ENCODE data around the gene NUAK1. TPM values are rescaled to one million over a fixed set of nuclear protein-coding genes. Genes with fewer than 3 reads are reported as not detected.

The NUAK1 gene
- total RNA-seq, 1 experiment from 2014 or later, result not detected

DNA sequence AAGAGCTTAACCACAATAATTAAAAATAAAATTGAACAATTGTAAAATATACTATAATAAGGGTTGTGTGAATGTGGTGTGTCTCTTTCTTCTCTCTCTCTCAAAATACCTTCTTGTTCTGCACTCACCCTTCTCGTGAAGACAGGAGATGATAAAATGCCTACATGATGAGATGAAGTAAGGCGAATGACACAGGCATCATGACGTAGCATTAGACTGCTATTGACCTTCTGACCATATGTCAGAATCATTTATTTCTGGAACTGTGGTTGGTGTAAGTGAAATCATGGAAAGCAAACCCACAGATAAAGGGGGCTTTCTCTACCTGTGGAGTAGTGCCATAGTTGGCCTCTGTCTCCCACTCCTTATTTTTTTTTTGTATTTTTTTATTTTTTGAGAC is 37.8 kb upstream of the NUAK1 start:
- Histone ChIP-seq H3K9me3 (ENCODE audit: low read length) (no peaks in the 10 kb centered on the region), H3K4me1 (ENCODE audit: low read length) (peaks cover 9% of the 10 kb centered on the region), H3K36me3 (ENCODE audit: insufficient read depth, low read length) (no peaks in the 10 kb centered on the region), H3K4me3 (ENCODE audit: low read length) (no peak overlapping the region), H2AFZ (ENCODE audit: low read length) (no peak overlapping the region), H3K9ac (ENCODE audit: low read length) (no peak overlapping the region), H3K9me2 (replicated peaks; ENCODE audit: insufficient read depth, low read length) (no peaks in the 10 kb centered on the region), H3K4me2 (ENCODE audit: low read depth, low read length, poor library complexity, severe bottlenecking) (no peak overlapping the region), H3K79me2 (ENCODE audit: low read length) (no peaks in the 10 kb centered on the region), H3K27ac (ENCODE audit: low read length) (no peak overlapping the region), H4K20me1 (ENCODE audit: insufficient read depth, low read depth, low read length) (no peaks in the 10 kb centered on the region), H3K27me3 (ENCODE audit: low read length) (no peaks in the 10 kb centered on the region)
- DNase-seq, result no peak

DNA sequence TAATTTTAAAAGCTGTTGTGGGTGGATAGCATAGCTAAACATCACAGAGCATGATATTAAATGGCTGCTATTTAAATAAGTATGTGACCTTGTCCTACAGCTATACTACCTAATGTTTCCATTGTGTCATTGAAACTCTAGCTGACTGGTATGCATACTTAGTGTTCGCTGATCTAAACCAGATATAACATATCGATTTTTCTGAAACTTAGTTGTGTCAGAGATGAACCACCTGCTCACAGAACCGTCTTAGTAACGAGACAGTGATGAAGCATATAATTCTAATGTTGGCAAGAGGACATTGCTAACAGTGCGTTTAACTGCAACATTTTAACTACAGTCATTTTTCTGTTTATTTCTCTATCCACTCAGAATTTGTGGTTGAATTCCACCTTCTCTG is 36.1 kb upstream of the NUAK1 start:
- DNase-seq, result no peak
- H3K27ac ChIP-seq (ENCODE audit: low read length), result no peak overlapping the region
- H3K4me2 ChIP-seq (ENCODE audit: low read depth, low read length, poor library complexity, severe bottlenecking), result no peak overlapping the region
- H3K79me2 ChIP-seq (ENCODE audit: low read length), result no peaks in the 10 kb centered on the region
- H3K36me3 ChIP-seq (ENCODE audit: insufficient read depth, low read length), result no peaks in the 10 kb centered on the region
- no peaks in the 10 kb centered on the region for H3K27me3 ChIP-seq (ENCODE audit: low read length)
- H3K9me2 ChIP-seq (replicated peaks; ENCODE audit: insufficient read depth, low read length), result no peaks in the 10 kb centered on the region
- H2AFZ ChIP-seq (ENCODE audit: low read length), result no peak overlapping the region
- no peaks in the 10 kb centered on the region for H4K20me1 ChIP-seq (ENCODE audit: insufficient read depth, low read depth, low read length)
- H3K9ac ChIP-seq (ENCODE audit: low read length), result no peak overlapping the region
- no peaks in the 10 kb centered on the region for H3K9me3 ChIP-seq (ENCODE audit: low read length)
- H3K4me1 ChIP-seq (ENCODE audit: low read length), result peaks cover 22% of the 10 kb centered on the region
- H3K4me3 ChIP-seq (ENCODE audit: low read length), result no peak overlapping the region

GRCh38 chr12:106173442-106173841 is 34.7 kb upstream of the NUAK1 start:
- DNase-seq, result no peak

GRCh38 chr12:106171117-106171750 is 32.5 kb upstream of the NUAK1 start:
- Histone ChIP-seq H3K4me2 (ENCODE audit: low read depth, low read length, poor library complexity, severe bottlenecking) (no peak overlapping the region), H4K20me1 (ENCODE audit: insufficient read depth, low read depth, low read length) (no peaks in the 10 kb centered on the region), H3K79me2 (ENCODE audit: low read length) (no peaks in the 10 kb centered on the region), H3K9me3 (ENCODE audit: low read length) (no peaks in the 10 kb centered on the region), H3K27me3 (ENCODE audit: low read length) (no peaks in the 10 kb centered on the region), H3K27ac (ENCODE audit: low read length) (no peak overlapping the region), H3K9ac (ENCODE audit: low read length) (no peak overlapping the region), H3K4me1 (ENCODE audit: low read length) (peaks cover 23% of the 10 kb centered on the region), H3K4me3 (ENCODE audit: low read length) (no peak overlapping the region), H3K9me2 (replicated peaks; ENCODE audit: insufficient read depth, low read length) (no peaks in the 10 kb centered on the region), H3K36me3 (ENCODE audit: insufficient read depth, low read length) (no peaks in the 10 kb centered on the region), H2AFZ (ENCODE audit: low read length) (no peak overlapping the region)
- peak; percentile 51 for DNase-seq

More at GRCh38 chr12:106173442-106173841, 34.7 kb upstream of the NUAK1 start:
- Histone ChIP-seq H4K20me1 (ENCODE audit: insufficient read depth, low read depth, low read length) (no peaks in the 10 kb centered on the region), H3K4me3 (ENCODE audit: low read length) (no peak overlapping the region), H3K4me2 (ENCODE audit: low read depth, low read length, poor library complexity, severe bottlenecking) (no peak overlapping the region), H2AFZ (ENCODE audit: low read length) (no peak overlapping the region), H3K27ac (ENCODE audit: low read length) (no peak overlapping the region), H3K36me3 (ENCODE audit: insufficient read depth, low read length) (no peaks in the 10 kb centered on the region), H3K79me2 (ENCODE audit: low read length) (no peaks in the 10 kb centered on the region), H3K9me3 (ENCODE audit: low read length) (no peaks in the 10 kb centered on the region), H3K9ac (ENCODE audit: low read length) (no peak overlapping the region), H3K9me2 (replicated peaks; ENCODE audit: insufficient read depth, low read length) (no peaks in the 10 kb centered on the region), H3K27me3 (ENCODE audit: low read length) (no peaks in the 10 kb centered on the region), H3K4me1 (ENCODE audit: low read length) (peaks cover 23% of the 10 kb centered on the region)

DNA sequence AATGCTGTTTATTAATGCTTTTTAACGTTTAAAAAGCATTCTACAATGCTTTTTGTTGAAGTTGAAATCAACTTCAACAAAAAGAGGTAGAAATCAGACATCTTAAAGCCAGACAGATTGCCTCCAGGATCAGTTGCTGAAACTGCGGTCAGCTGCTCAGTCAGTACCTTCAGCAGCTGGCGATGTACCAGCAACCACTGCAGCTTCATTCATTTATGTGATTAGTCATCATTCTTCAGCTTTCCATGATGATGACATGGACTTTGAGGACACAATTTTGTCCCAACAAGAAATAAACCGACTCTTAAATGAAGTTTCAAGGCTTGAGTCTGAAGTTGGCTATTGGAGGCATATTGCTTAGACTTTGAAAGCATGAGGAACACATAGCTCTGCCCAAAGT is 31.5 kb upstream of the NUAK1 start:
- no peak for DNase-seq
- H3K27ac ChIP-seq (ENCODE audit: low read length), result no peak overlapping the region
- no peaks in the 10 kb centered on the region for H3K79me2 ChIP-seq (ENCODE audit: low read length)

GRCh38 chr12:106163712-106164111 is 25.0 kb upstream of the NUAK1 start:
- Histone ChIP-seq H4K20me1 (ENCODE audit: insufficient read depth, low read depth, low read length) (no peaks in the 10 kb centered on the region), H3K9me2 (replicated peaks; ENCODE audit: insufficient read depth, low read length) (no peaks in the 10 kb centered on the region; the same call in 1 of the 2 replicates), H3K79me2 (ENCODE audit: low read length) (no peaks in the 10 kb centered on the region), H3K4me1 (ENCODE audit: low read length) (no peaks in the 10 kb centered on the region), H3K27ac (ENCODE audit: low read length) (no peak overlapping the region), H3K9ac (ENCODE audit: low read length) (no peak overlapping the region), H3K4me2 (ENCODE audit: low read depth, low read length, poor library complexity, severe bottlenecking) (no peak overlapping the region), H3K27me3 (ENCODE audit: low read length) (no peaks in the 10 kb centered on the region; the same call in 1 of the 2 replicates), H3K4me3 (ENCODE audit: low read length) (no peak overlapping the region), H2AFZ (ENCODE audit: low read length) (no peak overlapping the region), H3K9me3 (ENCODE audit: low read length) (no peaks in the 10 kb centered on the region), H3K36me3 (ENCODE audit: insufficient read depth, low read length) (no peaks in the 10 kb centered on the region)
- DNase-seq, result no peak

More for the DNA sequence above, 31.5 kb upstream of the NUAK1 start:
- H2AFZ ChIP-seq (ENCODE audit: low read length), result no peak overlapping the region
- no peak overlapping the region for H3K4me3 ChIP-seq (ENCODE audit: low read length)
- peaks cover 23% of the 10 kb centered on the region for H3K4me1 ChIP-seq (ENCODE audit: low read length)
- H3K9ac ChIP-seq (ENCODE audit: low read length), result no peak overlapping the region
- no peaks in the 10 kb centered on the region for H3K9me2 ChIP-seq (replicated peaks; ENCODE audit: insufficient read depth, low read length)
- H3K27me3 ChIP-seq (ENCODE audit: low read length), result no peaks in the 10 kb centered on the region
- peak overlapping the region; percentile 37 for H3K4me2 ChIP-seq (ENCODE audit: low read depth, low read length, poor library complexity, severe bottlenecking)
- H3K36me3 ChIP-seq (ENCODE audit: insufficient read depth, low read length), result no peaks in the 10 kb centered on the region
- H3K9me3 ChIP-seq (ENCODE audit: low read length), result no peaks in the 10 kb centered on the region
- no peaks in the 10 kb centered on the region for H4K20me1 ChIP-seq (ENCODE audit: insufficient read depth, low read depth, low read length)

- H3K79me2 ChIP-seq (ENCODE audit: low read length), result no peaks in the 10 kb centered on the region
- no peaks in the 10 kb centered on the region; the same call in 1 of the 2 replicates for H3K27me3 ChIP-seq (ENCODE audit: low read length)
- H3K4me1 ChIP-seq (ENCODE audit: low read length), result no peaks in the 10 kb centered on the region
- H3K36me3 ChIP-seq (ENCODE audit: insufficient read depth, low read length), result no peaks in the 10 kb centered on the region
- H3K9me3 ChIP-seq (ENCODE audit: low read length), result no peaks in the 10 kb centered on the region
- H3K4me3 ChIP-seq (ENCODE audit: low read length), result no peak overlapping the region
- no peak overlapping the region for H3K4me2 ChIP-seq (ENCODE audit: low read depth, low read length, poor library complexity, severe bottlenecking)
- H3K9me2 ChIP-seq (replicated peaks; ENCODE audit: insufficient read depth, low read length), result no peaks in the 10 kb centered on the region; the same call in 1 of the 2 replicates
- H4K20me1 ChIP-seq (ENCODE audit: insufficient read depth, low read depth, low read length), result no peaks in the 10 kb centered on the region
- no peak for DNase-seq
- no peak overlapping the region for H2AFZ ChIP-seq (ENCODE audit: low read length)
- H3K27ac ChIP-seq (ENCODE audit: low read length), result no peak overlapping the region
- no peak overlapping the region for H3K9ac ChIP-seq (ENCODE audit: low read length)
Observed at GRCh38 chr12:106161491-106161890, 22.7 kb upstream of the NUAK1 start.

DNA sequence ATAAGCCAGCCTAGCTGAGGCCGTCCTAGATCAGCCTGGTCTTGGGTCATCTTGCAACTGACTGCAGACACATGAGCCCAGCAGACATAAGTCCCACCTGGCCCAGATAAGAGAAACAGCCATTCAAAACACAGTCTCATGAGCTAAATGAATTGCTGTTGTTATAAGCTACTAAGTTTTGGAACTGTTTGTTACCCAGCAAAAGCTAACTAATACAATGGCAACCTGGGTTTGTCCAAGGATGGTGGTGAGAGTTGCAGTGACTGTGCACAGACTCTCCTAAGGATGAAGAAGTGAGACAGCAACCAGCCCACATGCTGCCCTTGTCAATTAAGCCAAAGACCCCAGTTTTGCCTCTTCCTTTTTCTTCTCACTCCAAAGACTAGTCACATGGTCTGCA is 22.2 kb upstream of the NUAK1 start:
- no peak overlapping the region for H2AFZ ChIP-seq (ENCODE audit: low read length)

More for the DNA sequence above, 22.2 kb upstream of the NUAK1 start:
- no peaks in the 10 kb centered on the region for H3K4me1 ChIP-seq (ENCODE audit: low read length)
- no peaks in the 10 kb centered on the region; the same call in 1 of the 2 replicates for H3K9me2 ChIP-seq (replicated peaks; ENCODE audit: insufficient read depth, low read length)
- H3K36me3 ChIP-seq (ENCODE audit: insufficient read depth, low read length), result no peaks in the 10 kb centered on the region
- no peaks in the 10 kb centered on the region for H3K9me3 ChIP-seq (ENCODE audit: low read length)
- no peaks in the 10 kb centered on the region for H4K20me1 ChIP-seq (ENCODE audit: insufficient read depth, low read depth, low read length)
- DNase-seq, result no peak
- no peak overlapping the region for H3K4me2 ChIP-seq (ENCODE audit: low read depth, low read length, poor library complexity, severe bottlenecking)
- H3K4me3 ChIP-seq (ENCODE audit: low read length), result no peak overlapping the region
- no peaks in the 10 kb centered on the region; the same call in 1 of the 2 replicates for H3K27me3 ChIP-seq (ENCODE audit: low read length)
- no peaks in the 10 kb centered on the region for H3K79me2 ChIP-seq (ENCODE audit: low read length)
- no peak overlapping the region for H3K9ac ChIP-seq (ENCODE audit: low read length)
- H3K27ac ChIP-seq (ENCODE audit: low read length), result no peak overlapping the region

All from Karpas-422 (cell line).